CD4-positive, CD25-positive, alpha-beta regulatory T cell (primary cell): ENCODE data around the gene FAM120B. TPM values are rescaled to one million over a fixed set of nuclear protein-coding genes. Genes with fewer than 3 reads are reported as not detected.
"Not testable (repeated sequence)": the region's sequence is repeated elsewhere in the genome, so short reads cannot be mapped to it uniquely, and the experiment has no call there.

Source experiments
- ATAC-seq, 2 donors: fragments of 150-1000 bp; cut with Tn5 transposase; one replicate each; pipeline ENCODE4 v1.10.0; 2021; ENCODE audit warnings: low read depth in 2 of 2, moderate number of reproducible peaks in 2 of 2, moderate library complexity in 1 of 2
- DNase-seq, 3 donors: peaks; one replicate each; pipeline versions ENCODE4 v3.0.0 to v3.0.0-alpha.2; 2012 to 2022; ENCODE audit warnings: mixed read lengths in 1 of 3
- H3K27ac ChIP-seq: one replicate; pipeline ENCODE4 v1.7.0; 2013; ENCODE audit warnings: mild to moderate bottlenecking, low read length; ENCODE audit not compliant: insufficient read depth, poor library complexity, severe bottlenecking
- H3K27me3 ChIP-seq: one replicate; pipeline ENCODE4 v1.7.0; 2013; ENCODE audit warnings: low read length; ENCODE audit not compliant: control insufficient read depth, insufficient read depth
- H3K36me3 ChIP-seq: one replicate; pipeline ENCODE4 v1.7.0; 2013; ENCODE audit warnings: mild to moderate bottlenecking, low read length, moderate library complexity; ENCODE audit not compliant: control insufficient read depth, insufficient read depth
- H3K4me1 ChIP-seq: 2 replicates; pipeline ENCODE4 v1.7.0; 2013; ENCODE audit warnings: mild to moderate bottlenecking, low read length; ENCODE audit not compliant: insufficient read depth, control insufficient read depth, poor library complexity, severe bottlenecking
- H3K4me3 ChIP-seq: one replicate; pipeline ENCODE4 v1.7.0; 2013; ENCODE audit warnings: low read depth, mild to moderate bottlenecking, low read length, moderate library complexity
- H3K9me3 ChIP-seq, 2 experiments: 1 replicate in 1 of 2; 2 replicates in 1 of 2; pipeline ENCODE4 v1.7.0; 2013; ENCODE audit warnings: low read length in 2 of 2, mild to moderate bottlenecking in 1 of 2, moderate library complexity in 1 of 2; ENCODE audit not compliant: control insufficient read depth in 2 of 2
- H3K27ac Mint-ChIP-seq, 3 donors: one replicate each; pipeline ENCODE4 v1.8.0; 2020 to 2022; ENCODE audit warnings: mild to moderate bottlenecking in 3 of 3, mixed read lengths in 3 of 3, moderate library complexity in 2 of 3
- H3K27me3 Mint-ChIP-seq: one replicate; pipeline ENCODE4 v1.8.0; 2022; ENCODE audit warnings: mild to moderate bottlenecking, mixed read lengths
- H3K36me3 Mint-ChIP-seq: one replicate; pipeline ENCODE4 v1.8.0; 2020; ENCODE audit warnings: mixed read lengths
- H3K4me1 Mint-ChIP-seq, 4 donors: one replicate each; pipeline ENCODE4 v1.8.0; 2020 to 2022; ENCODE audit warnings: mixed read lengths in 4 of 4, mild to moderate bottlenecking in 1 of 4
- H3K4me3 Mint-ChIP-seq, 4 donors: one replicate each; pipeline ENCODE4 v1.8.0; 2020 to 2022; ENCODE audit warnings: mild to moderate bottlenecking in 4 of 4, mixed read lengths in 4 of 4, moderate library complexity in 3 of 4
- H3K9me3 Mint-ChIP-seq, 7 donors: one replicate each; pipeline ENCODE4 v1.8.0; 2020 to 2022; ENCODE audit warnings: mixed read lengths in 7 of 7, mild to moderate bottlenecking in 3 of 7, moderate library complexity in 2 of 7
- polyA plus RNA-seq, 4 donors: library from polyadenylated mRNA; unstranded; fragments of 300-500 nt; fragmentation: Illumina TruSeq; gene quantifications; one replicate each; pipeline ENCODE4 v1.2.3, GENCODE V29; 2021
- total RNA-seq: library from RNA; stranded (reverse); gene quantifications from one replicate; pipeline ENCODE4 v1.2.3, GENCODE V29; 2022

FAM120B gene
- total and polyA plus RNA-seq, 5 donors from 2014 or later = 28.0 to 35.0 (median 31.1) TPM

DNA sequence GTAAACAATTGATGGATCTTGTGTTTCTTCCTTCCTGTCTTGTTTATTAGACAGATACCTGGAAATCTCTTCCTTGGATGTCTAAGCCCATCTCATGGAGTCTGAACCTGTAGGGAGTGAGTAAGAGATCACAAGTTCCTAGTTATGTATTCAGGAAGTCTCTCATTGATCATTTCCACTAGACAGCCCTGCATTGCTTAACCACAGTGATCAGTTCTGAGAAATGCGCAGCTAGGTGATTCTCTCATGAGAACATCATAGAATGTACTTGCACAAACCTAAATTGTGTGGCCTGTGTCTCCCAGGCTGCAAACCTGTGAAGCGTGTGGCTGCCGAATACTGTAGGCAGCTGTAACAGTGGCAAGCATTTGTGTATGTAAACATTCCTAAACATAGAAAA is 39.1 kb downstream of the FAM120B start:
- H3K27ac ChIP-seq = no peak overlapping the region
- ATAC-seq = peak; percentile 42 to 52
- no peaks in the 10 kb centered on the region for H3K27me3 ChIP-seq
- H3K36me3 Mint-ChIP-seq = peaks cover 53% of the 10 kb centered on the region
- H3K36me3 ChIP-seq = peaks cover 44% of the 10 kb centered on the region
- peaks cover 0 to 4% (median 0%) of the 10 kb centered on the region in 7 donors for H3K9me3 Mint-ChIP-seq
- H3K9me3 ChIP-seq = peaks cover 0 to 1% of the 10 kb centered on the region in 2 experiments
- no peaks in the 10 kb centered on the region for H3K27me3 Mint-ChIP-seq
- H3K4me3 ChIP-seq = no peak overlapping the region
- peaks cover 3% of the 10 kb centered on the region for H3K4me1 ChIP-seq
- peak overlapping the region in 1 of 3 donors; percentile 77 for H3K27ac Mint-ChIP-seq
- H3K4me1 Mint-ChIP-seq = peaks cover 12 to 24% (median 20%) of the 10 kb centered on the region in 4 donors
- DNase-seq = peak in 1 of 3 donors; percentile 81
- H3K4me3 Mint-ChIP-seq = no peak overlapping the region

DNA sequence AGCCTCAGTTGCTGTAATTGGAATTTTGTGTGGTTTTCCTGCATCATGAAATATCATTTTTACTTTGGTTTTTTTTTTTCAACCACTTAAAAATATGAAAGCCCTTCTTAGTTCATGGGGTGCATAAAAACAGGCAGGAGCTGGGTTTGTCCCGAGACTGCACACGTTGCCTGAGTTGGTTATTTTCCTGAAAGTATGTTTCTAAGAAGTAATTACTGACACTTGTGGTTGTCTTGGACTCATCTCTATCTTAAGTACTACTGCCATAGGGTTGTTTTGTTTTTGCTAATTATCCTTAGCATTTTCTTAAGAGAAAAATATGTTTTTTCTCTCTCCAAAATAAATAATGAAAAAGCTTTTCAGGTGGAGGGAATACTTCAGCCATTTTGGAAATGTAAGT is 40.1 kb downstream of the FAM120B start:
- H3K36me3 Mint-ChIP-seq = peaks cover 60% of the 10 kb centered on the region
- H3K9me3 Mint-ChIP-seq = peaks cover 0 to 8% (median 4%) of the 10 kb centered on the region in 7 donors

DNA sequence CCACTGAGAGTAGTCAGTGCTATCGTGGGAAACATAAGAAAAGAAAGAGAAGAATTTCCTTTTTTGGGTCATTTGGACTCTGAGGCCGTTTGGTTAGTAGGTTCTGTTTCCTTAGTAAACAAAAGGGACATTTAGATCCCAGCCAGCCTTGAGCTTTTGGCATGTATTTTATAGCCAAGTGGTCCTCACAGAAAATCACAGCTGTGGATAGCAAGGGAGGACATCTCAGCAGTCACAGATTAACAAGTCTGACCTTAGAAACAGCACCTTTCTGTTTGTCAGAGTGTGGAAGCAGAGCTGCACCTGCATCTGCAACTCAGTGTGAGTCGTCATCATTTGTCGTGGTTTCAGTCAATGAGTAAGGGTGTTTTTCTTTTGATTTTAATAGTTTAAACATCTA is 40.5 kb downstream of the FAM120B start:
- no peak overlapping the region for H3K27ac Mint-ChIP-seq
- peak in 1 of 3 donors; percentile 71 for DNase-seq
- Histone ChIP-seq H3K27ac (no peak overlapping the region), H3K27me3 (no peaks in the 10 kb centered on the region), H3K36me3 (peaks cover 41% of the 10 kb centered on the region), H3K4me3 (no peak overlapping the region), H3K4me1 (peaks cover 3% of the 10 kb centered on the region), H3K9me3 (peaks cover 4 to 6% of the 10 kb centered on the region in 2 experiments)
- peaks cover 1 to 11% (median 4%) of the 10 kb centered on the region in 7 donors for H3K9me3 Mint-ChIP-seq
- H3K4me3 Mint-ChIP-seq = no peak overlapping the region
- ATAC-seq = no peak
- peaks cover 12 to 22% (median 21%) of the 10 kb centered on the region in 4 donors for H3K4me1 Mint-ChIP-seq
- peaks cover 60% of the 10 kb centered on the region for H3K36me3 Mint-ChIP-seq
- H3K27me3 Mint-ChIP-seq = no peaks in the 10 kb centered on the region

More for the DNA sequence above, 40.1 kb downstream of the FAM120B start:
- peak in 1 of 3 donors; percentile 67 for DNase-seq
- Histone ChIP-seq H3K4me3 (no peak overlapping the region), H3K27ac (no peak overlapping the region), H3K4me1 (peaks cover 3% of the 10 kb centered on the region), H3K9me3 (peaks cover 4 to 6% of the 10 kb centered on the region in 2 experiments), H3K36me3 (peaks cover 44% of the 10 kb centered on the region), H3K27me3 (no peaks in the 10 kb centered on the region)
- Mint-ChIP-seq H3K4me1 (peaks cover 12 to 24% (median 22%) of the 10 kb centered on the region in 4 donors), H3K4me3 (no peak overlapping the region), H3K27me3 (no peaks in the 10 kb centered on the region), H3K27ac (no peak overlapping the region)
- no peak for ATAC-seq

DNA sequence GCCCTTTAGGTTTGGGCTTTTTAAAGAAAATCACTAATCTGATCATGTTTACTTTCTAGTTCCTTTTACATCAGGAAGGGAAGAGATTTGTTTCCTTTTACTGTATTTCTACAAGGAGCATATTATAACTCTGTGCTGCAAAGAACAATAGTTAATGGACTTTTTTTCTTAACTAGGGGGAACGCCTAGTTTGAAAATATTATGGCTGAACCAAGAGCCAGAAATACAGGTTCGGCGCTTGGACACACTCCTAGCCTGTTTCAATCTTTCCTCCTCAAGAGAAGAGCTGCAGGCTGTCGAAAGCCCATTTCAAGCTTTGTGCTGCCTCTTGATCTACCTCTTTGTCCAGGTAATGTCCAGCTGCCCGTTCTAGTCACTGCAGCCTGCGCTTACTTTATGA is 41.4 kb downstream of the FAM120B start:
- Mint-ChIP-seq H3K36me3 (peaks cover 58% of the 10 kb centered on the region), H3K9me3 (peaks cover 3 to 16% (median 5%) of the 10 kb centered on the region in 7 donors), H3K27ac (peak overlapping the region in 1 of 3 donors; percentile 26), H3K4me3 (no peak overlapping the region), H3K27me3 (no peaks in the 10 kb centered on the region), H3K4me1 (peaks cover 18 to 22% (median 19%) of the 10 kb centered on the region in 4 donors)
- ATAC-seq (no peak), DNase-seq (no peak)
- H3K4me3 ChIP-seq = no peak overlapping the region
- H3K27ac ChIP-seq = no peak overlapping the region
- H3K9me3 ChIP-seq = peaks cover 4 to 6% of the 10 kb centered on the region in 2 experiments
- peaks cover 3% of the 10 kb centered on the region for H3K4me1 ChIP-seq
- H3K36me3 ChIP-seq = peaks cover 41% of the 10 kb centered on the region
- no peaks in the 10 kb centered on the region for H3K27me3 ChIP-seq

DNA sequence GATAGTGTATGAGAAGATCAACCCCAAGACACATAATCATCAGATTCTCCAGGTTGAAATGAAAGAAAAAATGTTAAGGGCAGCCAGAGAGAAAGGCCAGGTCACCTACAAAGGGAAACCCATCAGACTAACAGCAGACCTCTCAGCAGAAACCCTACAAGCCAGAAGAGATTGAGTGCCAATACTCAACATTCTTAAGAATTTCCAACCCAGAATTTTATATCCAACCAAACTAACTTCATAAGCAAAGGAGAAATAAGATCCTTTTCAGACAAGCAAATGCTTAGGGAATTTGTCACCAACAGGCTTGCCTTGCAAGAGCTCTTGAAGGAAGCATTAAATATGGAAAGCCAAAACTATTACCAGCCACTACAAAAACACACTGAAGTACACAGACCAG is 44.9 kb downstream of the FAM120B start:
- peaks cover 38% of the 10 kb centered on the region for H3K36me3 ChIP-seq
- H3K4me1 ChIP-seq, DNase-seq, ATAC-seq, H3K27me3 ChIP-seq, H3K27ac Mint-ChIP-seq, H3K27ac ChIP-seq, H3K4me3 ChIP-seq, H3K9me3 ChIP-seq, H3K4me3 Mint-ChIP-seq, H3K27me3 Mint-ChIP-seq: not testable (repeated sequence)
- Mint-ChIP-seq H3K36me3 (peaks cover 66% of the 10 kb centered on the region), H3K9me3 (peaks cover 3 to 25% (median 5%) of the 10 kb centered on the region in 7 donors), H3K4me1 (peaks cover 0 to 18% (median 7%) of the 10 kb centered on the region in 4 donors)

DNA sequence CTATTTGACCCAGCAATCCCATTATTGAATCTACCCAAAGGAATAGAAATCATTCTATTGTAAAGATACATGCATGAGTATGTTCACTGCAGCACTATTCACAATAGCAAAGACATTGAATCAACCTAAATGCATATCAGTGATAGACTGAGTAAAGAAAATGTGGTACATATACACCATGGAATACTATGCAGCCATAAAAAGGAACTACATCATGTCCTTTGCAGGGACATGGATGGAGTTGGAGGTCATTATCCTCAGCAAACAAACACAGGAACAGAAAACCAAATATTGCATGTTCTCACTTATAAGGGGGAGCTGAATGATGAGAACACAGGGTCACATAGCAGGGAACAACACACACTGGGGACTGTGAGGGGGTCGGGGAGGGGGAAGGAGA is 48.6 kb downstream of the FAM120B start:
- Mint-ChIP-seq H3K4me1 (peaks cover 0 to 12% (median 4%) of the 10 kb centered on the region in 4 donors), H3K36me3 (peaks cover 64% of the 10 kb centered on the region), H3K9me3 (peaks cover 0 to 25% (median 5%) of the 10 kb centered on the region in 7 donors)
- not testable (repeated sequence) for H3K4me3 ChIP-seq, H3K27ac Mint-ChIP-seq, H3K4me3 Mint-ChIP-seq, H3K9me3 ChIP-seq, H3K4me1 ChIP-seq, ATAC-seq, H3K27ac ChIP-seq, H3K27me3 ChIP-seq, DNase-seq, H3K27me3 Mint-ChIP-seq
- peaks cover 50% of the 10 kb centered on the region for H3K36me3 ChIP-seq

DNA sequence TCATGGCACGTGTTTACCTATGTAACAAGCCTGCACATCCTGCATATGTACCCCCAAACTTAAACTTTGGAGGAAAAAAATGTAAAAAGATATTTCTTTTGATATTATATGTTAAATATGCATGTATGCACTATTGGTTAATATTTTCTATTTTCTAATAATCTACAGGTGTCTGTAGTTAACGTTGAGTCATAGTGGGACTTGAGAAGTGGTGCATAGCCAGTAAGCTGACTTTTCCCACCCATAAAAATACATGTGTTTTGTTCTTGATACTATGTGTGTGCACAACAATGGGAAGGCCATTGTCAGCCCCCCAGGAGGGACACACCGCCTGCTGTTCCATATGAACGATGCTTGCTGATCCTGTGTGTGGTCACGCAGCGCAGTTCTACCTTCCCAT is 49.1 kb downstream of the FAM120B start:
- DNase-seq (no peak), ATAC-seq (no peak)
- no peak overlapping the region for H3K4me3 ChIP-seq
- no peaks in the 10 kb centered on the region for H3K27me3 ChIP-seq
- H3K27ac ChIP-seq = no peak overlapping the region
- H3K9me3 ChIP-seq = peaks cover 4 to 5% of the 10 kb centered on the region in 2 experiments
- no peak overlapping the region for H3K4me3 Mint-ChIP-seq
- H3K27ac Mint-ChIP-seq = peak overlapping the region in 1 of 3 donors; percentile 69
- peaks cover 0 to 12% (median 4%) of the 10 kb centered on the region in 4 donors for H3K4me1 Mint-ChIP-seq
- H3K36me3 Mint-ChIP-seq = peaks cover 67% of the 10 kb centered on the region
- H3K36me3 ChIP-seq = peaks cover 50% of the 10 kb centered on the region
- H3K9me3 Mint-ChIP-seq = peaks cover 0 to 25% (median 5%) of the 10 kb centered on the region in 7 donors
- no peaks in the 10 kb centered on the region for H3K4me1 ChIP-seq
- no peaks in the 10 kb centered on the region for H3K27me3 Mint-ChIP-seq

DNA sequence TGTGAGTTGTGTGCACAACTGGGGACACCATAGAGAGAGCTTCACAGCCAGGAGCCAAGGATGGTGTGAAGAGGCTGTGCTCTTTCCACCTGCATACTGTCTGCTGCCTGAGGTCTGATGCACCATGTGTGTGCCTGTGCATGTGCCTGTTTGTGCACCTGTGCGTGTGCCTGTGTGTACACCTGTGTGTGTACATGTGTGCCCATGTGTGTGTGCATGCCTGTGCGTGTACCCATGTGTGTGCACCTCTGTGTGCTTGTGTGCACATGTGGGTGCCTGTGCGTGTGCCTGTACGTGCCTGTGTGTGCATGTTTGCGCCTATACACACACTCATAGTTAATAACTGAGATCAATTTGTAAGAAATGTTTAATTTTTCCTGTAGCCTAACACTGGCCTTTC is 51.3 kb downstream of the FAM120B start:
- Mint-ChIP-seq H3K9me3 (peaks cover 0 to 11% (median 0%) of the 10 kb centered on the region in 7 donors), H3K36me3 (peaks cover 58% of the 10 kb centered on the region)
- no peak for ATAC-seq

More for the DNA sequence above, 51.3 kb downstream of the FAM120B start:
- Mint-ChIP-seq H3K27ac (no peak overlapping the region), H3K27me3 (no peaks in the 10 kb centered on the region), H3K4me1 (peaks cover 0 to 8% (median 3%) of the 10 kb centered on the region in 4 donors), H3K4me3 (no peak overlapping the region)
- Histone ChIP-seq H3K36me3 (peaks cover 49% of the 10 kb centered on the region), H3K9me3 (no peaks in the 10 kb centered on the region), H3K27me3 (no peaks in the 10 kb centered on the region), H3K4me3 (no peak overlapping the region), H3K4me1 (no peaks in the 10 kb centered on the region), H3K27ac (no peak overlapping the region)
- DNase-seq = no peak
